Erythroblast (primary cell): ENCODE measurements around the gene PRDM1.

Source experiments
- GATA1 ChIP-seq: IDR thresholded peaks from 2 replicates; pipeline ENCODE4 v1.6.1; 2011; ENCODE audit warnings: low read depth, mild to moderate bottlenecking, control low read depth, low read length, moderate library complexity
- POLR2A ChIP-seq: IDR thresholded peaks from 2 replicates; pipeline ENCODE4 v1.6.1; 2011; ENCODE audit warnings: mild to moderate bottlenecking, low read length

- no peak for TF ChIP-seq POLR2A
- TF ChIP-seq GATA1 = no peak
Observed at GRCh38 chr6:106105493-106105892, 19.4 kb downstream of the PRDM1 start.
